ENCODE results near the gene SCN9A. TPM values are rescaled to one million over a fixed set of nuclear protein-coding genes. Genes with fewer than 3 reads are reported as not detected.
A peak's percentile ranks its signal among the peaks of the same experiment; 100 is the strongest.

Gene SCN9A
- total and polyA plus RNA-seq, 9 of the 15 experiments (the other 6 are each of a cell fraction or from before 2014, with no cell fraction given), result 1.4 to 22.8 (median 7.1) TPM

- TF ChIP-seq SIN3B (IDR thresholded peaks at IDR 0.05; ENCODE audit: low read depth) (no peak), RNF219 (CRISPR knock-in tag; IDR thresholded peaks at IDR 0.05) (no peak), POLR3G (IDR thresholded peaks at IDR 0.05; ENCODE audit: extremely low read depth, insufficient read length, insufficient replicate concordance) (no peak), ZNF561 (CRISPR knock-in tag; conservative IDR thresholded peaks at IDR 0.05) (no peak), HSF4 (CRISPR knock-in tag; IDR thresholded peaks at IDR 0.05; ENCODE audit: borderline replicate concordance) (no peak), YBX1 (IDR thresholded peaks at IDR 0.05) (no peak), FOXJ2 (tag; IDR thresholded peaks at IDR 0.05) (no peak; the same call in 1 of the 2 replicates), ZBTB17 (CRISPR knock-in tag; IDR thresholded peaks at IDR 0.05) (no peak; the same call in 1 of the 2 replicates), MCM2 (IDR thresholded peaks at IDR 0.05; ENCODE audit: low read depth) (no peak), NUFIP1 (IDR thresholded peaks at IDR 0.05; ENCODE audit: partially characterized antibody) (peak; percentile 91), MYNN (IDR thresholded peaks at IDR 0.05) (peak; percentile 95), MYNN (CRISPR knock-in tag; IDR thresholded peaks at IDR 0.05) (no peak), ZHX1 (conservative IDR thresholded peaks at IDR 0.05; ENCODE audit: low read length) (no peak), CTBP1 (IDR thresholded peaks at IDR 0.05; ENCODE audit: borderline replicate concordance) (peak; percentile 99), FOXA3 (CRISPR knock-in tag; conservative IDR thresholded peaks at IDR 0.05 in 1 of 2, IDR thresholded peaks at IDR 0.05 in 1 of 2) (no peak), HES1 (IDR thresholded peaks at IDR 0.05; ENCODE audit: low read depth) (peak; percentile 34; the same call in 1 of the 2 replicates), POLR2H (tag; IDR thresholded peaks at IDR 0.05; ENCODE audit: low read depth) (peak; percentile 90; the same call in 1 of the 2 replicates), THRB (CRISPR knock-in tag; conservative IDR thresholded peaks at IDR 0.05) (peak; percentile 80; the same call in 1 of the 2 replicates), PCBP2 (IDR thresholded peaks at IDR 0.05; ENCODE audit: low read depth, low read length, poor library complexity, severe bottlenecking) (no peak), TAF7 (tag; IDR thresholded peaks at IDR 0.05) (no peak), RFX1 (IDR thresholded peaks at IDR 0.05) (peak; percentile 20)
Observed at GRCh38 chr2:166375736-166376487, at the start of gene SCN9A (continued).
